NCI-H748 treated with DMSO at 0.1 percent for 48 hours (cell line): ENCODE measurements around the gene IVNS1ABP.
"Not testable (repeated sequence)": the region's sequence is repeated elsewhere in the genome, so short reads cannot be mapped to it uniquely, and the experiment has no call there.

Source experiments
- DNase-seq: peaks from one replicate; lab custom pipeline; 2025; lab: John Stamatoyannopoulos, UW

The IVNS1ABP gene

DNA sequence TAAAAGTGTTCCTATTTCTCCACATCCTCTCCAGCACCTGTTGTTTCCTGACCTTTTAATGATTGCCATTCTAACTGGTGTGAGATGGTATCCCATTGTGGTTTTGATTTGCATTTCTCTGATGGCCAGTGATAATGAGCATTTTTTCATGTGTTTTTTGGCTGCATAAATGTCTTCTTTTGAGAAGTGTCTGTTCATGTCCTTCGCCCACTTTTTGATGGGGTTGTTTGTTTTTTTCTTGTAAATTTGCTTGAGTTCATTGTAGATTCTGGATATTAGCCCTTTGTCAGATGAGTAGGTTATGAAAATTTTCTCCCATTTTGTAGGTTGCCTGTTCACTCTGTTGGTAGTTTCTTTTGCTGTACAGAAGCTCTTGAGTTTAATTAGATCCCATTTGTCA, 64.6 kb downstream of the IVNS1ABP start:
- not testable (repeated sequence) for DNase-seq

DNA sequence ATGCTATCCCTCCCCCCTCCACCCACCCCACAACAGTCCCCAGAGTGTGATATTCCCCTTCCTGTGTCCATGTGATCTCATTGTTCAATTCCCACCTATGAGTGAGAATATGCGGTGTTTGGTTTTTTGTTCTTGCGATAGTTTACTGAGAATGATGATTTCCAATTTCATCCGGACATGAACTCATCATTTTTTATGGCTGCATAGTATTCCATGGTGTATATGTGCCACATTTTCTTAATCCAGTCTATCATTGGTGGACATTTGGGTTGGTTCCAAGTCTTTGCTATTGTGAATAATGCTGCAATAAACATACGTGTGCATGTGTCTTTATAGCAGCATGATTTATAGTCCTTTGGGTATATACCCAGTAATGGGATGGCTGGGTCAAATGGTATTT, 65.1 kb downstream of the IVNS1ABP start:
- DNase-seq, result not testable (repeated sequence)

DNA sequence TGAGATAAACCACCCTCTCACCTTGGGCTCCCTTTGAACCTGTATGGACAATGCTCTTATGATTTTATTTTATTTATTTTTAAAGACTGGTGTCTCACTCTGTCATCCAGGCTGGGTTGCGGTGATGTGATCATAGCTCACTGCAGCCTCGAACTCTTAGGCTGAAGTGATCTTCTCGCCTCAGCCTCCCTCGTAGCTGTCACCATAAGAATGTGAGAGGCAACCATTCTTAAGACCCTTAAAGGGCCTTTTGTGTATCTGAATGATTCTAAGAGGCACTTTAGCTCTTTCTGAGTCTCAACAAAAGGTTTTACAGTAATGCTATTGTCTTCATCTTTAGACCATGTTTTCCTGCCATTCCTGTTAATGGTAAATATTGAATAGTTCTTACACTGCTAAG, 67.0 kb downstream of the IVNS1ABP start:
- DNase-seq, result no peak

DNA sequence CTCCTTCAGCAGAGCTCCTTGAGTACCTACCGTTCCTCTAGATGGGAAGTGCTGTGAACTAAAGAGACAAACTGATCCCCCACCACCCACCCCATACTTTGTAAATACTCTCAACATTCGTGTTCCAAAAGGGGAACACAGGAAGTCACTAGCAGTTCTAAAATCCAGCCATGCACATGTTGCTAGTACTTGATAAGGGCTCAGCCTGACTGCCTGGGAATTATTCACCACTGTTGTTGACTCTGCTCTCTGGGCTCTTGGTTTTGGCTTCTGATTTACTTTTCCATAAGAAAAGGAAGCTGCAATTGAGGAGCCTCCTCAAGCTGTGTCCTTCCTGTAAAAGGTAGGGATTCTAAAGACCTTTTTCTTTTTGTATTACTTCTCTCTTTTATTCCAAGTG, 67.5 kb downstream of the IVNS1ABP start:
- DNase-seq, result no peak
